HG03097 (cell line): Measurements from ENCODE around the gene DEDD.

Source experiments
- ATAC-seq: cut with Tn5 transposase; IDR thresholded peaks from one replicate; pipeline ENCODE4 v1.9.1; 2021; ENCODE audit not compliant: unreplicated experiment, low FRiP score

DEDD gene

DNA sequence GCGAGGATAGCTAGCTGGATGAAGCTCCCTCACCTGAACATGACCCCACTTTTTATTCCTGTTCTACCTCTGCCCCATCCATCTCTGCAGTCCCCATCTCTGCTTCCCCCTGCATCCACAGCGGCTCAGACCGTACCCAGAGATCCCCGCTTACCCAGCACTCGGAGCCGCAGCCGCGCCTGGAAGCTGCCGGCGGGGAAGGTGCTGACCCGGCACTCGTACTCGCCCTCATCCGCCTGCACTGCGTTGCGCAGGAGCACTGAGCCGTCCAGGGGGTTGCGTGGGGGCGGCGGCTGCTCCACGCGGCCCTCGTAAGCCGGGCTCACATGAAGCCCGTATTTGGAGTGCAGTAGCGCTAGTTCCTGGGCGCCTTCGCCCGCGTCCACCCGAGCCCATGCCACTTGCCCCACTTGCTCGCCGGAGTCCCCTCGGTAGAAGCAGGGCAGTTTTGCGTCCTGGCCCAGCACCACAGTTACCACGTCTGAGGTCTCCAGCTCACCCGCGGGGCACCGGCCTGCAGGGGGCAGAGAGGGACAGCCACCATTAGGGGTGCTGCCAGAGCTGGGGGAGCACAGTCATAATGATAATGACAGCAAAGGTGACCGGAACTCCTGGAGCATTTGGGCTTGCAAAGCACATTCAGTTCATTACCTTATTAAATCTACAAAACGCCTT is 52.9 kb downstream of the DEDD start:
- ATAC-seq, result no peak

DNA sequence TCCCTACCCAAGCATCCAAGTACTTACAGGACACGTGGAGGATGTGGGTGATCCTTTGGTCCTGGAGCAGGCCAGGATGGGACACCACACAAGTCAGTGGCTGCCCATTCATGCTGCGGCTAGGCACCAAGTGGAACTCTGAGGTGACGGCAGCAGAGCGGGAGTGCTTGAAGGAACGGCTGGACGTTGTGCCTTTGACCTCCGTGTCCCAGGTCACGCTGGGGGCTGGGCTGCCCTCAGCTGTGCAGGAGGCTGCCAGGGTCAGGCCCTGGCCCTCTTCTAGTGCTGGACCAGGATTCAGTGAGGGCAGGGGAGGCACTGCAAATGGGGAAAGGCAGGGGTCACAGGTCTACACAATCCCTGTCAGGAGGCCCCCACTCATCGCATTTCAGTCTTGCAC is 55.0 kb downstream of the DEDD start:
- no peak for ATAC-seq

DNA sequence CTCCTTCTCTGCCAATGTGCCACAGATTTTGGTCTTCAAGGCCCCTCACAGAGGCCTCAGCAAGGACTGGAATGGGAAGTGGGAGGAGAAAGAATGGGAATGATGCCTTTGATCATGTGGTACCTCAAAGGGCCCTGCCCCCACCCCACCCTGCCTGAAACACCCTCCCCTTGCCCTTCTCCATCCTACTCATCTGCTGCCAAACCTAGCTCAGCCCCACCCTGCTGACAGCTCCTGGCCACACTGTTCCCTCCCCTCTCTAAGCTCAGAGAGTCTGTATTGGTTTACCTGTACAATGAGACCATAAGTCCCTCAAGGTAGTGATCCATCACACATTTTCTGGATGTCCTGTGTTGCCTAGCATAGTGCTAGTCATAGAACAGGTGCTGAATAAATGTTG is 56.1 kb downstream of the DEDD start:
- no peak for ATAC-seq

DNA sequence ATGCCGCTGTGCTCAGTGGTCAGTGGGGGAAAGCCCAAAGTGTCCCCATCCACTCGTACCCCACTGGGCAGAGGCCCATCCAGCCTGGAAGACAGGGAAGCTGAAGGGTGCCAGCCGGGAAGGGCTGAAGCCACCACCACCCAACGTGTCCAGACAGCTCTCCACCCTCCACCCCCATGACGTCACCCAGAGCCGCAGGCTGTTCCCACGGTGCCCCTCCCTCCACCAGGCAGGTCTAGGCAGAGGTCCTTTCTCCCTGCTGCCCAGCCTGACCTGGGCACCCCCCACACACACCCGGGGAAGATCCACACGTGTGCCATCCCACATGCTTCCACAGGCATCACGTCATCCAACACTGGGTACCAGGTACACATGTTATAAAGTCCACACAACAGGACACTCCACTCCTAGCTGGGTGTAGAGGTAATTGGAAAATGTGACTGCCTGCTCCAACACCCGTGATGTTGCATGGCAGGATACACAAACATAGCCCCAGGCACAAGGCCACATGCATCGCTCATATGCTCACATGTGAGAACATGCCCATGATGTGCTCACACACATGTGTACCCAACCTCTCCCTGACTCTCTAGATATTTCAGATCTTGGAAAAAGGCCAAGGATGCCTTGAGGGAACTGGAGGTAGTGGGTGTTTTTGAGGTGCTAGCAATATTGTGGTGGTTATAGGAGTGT is 57.6 kb downstream of the DEDD start:
- no peak for ATAC-seq

DNA sequence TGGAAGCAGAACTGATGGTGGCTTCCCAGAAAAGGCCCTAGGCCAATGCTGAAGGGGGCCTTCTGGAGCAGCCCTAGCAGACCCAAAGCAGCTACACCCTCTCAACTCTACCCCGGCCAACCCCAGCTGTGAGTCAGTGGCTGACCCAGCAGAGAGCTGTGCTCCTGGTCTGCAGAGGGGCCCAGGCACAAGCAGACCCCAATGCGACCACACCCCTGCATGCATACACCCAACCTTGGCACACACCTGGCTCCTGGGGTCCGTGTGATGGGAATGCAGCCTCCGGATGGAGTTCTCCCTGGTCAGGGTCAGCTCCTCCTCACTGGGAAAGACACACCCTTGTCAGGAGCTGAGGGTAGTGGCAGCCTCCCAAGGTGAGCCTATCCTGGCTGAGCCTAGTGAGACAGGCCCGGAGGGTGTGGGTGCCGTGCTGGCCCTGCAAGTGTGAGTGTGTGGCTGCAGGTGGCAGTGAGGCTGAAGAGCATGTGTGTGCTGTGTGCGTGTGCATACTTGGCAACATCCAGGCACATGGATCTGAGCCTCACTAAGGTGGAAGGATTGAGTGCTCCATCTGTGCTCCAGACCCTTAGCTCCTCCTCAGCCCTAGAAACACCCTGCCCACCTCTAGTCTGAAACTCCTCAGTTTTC is 58.9 kb downstream of the DEDD start:
- no peak for ATAC-seq

DNA sequence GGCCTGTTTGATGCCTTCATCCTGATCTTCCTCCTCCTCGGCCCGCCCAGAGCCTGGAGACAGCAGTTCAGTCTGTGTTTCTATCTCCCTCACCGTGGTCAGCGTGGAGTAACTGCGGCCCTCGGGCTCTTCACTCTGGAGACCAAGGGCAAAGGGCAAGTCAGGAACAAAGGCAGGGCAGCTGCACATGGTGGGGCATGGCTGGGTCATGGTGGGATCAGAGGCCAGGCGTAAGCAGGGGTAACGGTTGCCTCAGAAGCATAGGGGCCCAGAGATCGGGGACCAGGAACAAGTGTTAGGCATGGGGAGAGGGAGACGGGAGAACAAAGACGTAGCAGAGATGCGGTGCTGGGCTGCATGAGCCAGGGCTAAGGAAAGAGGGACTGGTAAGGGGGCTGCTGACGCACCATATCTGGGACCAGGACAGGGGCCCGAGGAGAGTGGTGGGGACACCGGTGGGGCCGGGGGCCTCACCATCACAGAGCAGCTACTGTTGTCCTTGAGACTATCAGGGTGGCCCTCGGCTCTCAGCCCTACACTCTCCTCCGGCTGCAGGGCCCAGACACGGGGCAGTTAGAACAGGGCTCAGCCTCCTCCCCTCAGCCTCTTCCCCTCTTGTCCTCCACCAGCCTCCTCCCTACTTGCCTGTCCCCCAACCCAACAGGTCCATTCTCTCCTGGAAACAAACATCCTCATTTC is 59.6 kb downstream of the DEDD start:
- no peak for ATAC-seq

DNA sequence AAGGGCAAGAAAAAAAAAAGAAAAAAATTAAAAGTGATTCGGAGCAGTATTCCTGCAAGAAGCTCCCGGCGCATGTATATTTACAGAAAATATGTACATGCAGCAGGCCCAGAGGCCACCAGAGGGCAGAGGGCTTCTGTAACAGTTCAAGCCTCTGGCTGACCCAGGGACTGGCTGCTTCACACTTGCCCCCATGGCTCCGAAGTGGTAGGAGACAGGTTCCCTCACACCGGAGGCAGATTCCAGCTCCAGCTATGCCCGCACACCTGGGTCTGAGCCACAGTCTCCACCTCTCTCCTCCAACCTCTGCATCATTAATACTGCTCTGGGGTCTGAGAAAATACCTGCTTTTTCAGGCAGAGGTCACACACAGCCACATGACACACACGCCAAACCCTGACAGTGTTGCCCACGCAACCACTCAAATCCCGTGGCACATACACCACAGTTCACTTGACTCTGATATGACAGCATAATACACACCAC is 60.5 kb downstream of the DEDD start:
- no peak for ATAC-seq
